K562 (cell line): ENCODE data around the gene AIF1L.

Experiments used
- CTCF ChIP-seq, 3 experiments: IDR thresholded peaks in 2 of 3; conservative IDR thresholded peaks in 1 of 3; 2 replicates each; pipeline ENCODE4 v1.5.1; 2011 to 2012; ENCODE audit warnings: low read length in 3 of 3, mild to moderate bottlenecking in 3 of 3, control low read depth in 2 of 3, improper control_type of control experiment in 1 of 3, inconsistent platforms in 1 of 3, low read depth in 1 of 3, mixed read lengths in 1 of 3, moderate library complexity in 1 of 3; ENCODE audit not compliant: insufficient read depth in 2 of 3
- NR2C2 ChIP-seq, 2 experiments: fragments of 200-800 bp in 1 of 2; sonication (Bioruptor generic) in 1 of 2; sonication (generic) in 1 of 2; formaldehyde crosslinking in 1 of 2; IDR thresholded peaks; 2 replicates each; pipeline versions ENCODE4 v1.6.1 to v1.8.0; 2016 to 2022; ENCODE audit warnings: mild to moderate bottlenecking in 1 of 2, missing compliant biosample characterization in 1 of 2, missing genetic modification characterization in 1 of 2, missing genetic modification reagents in 1 of 2
- POLR2A ChIP-seq: fragments of 450-650 bp; conservative IDR thresholded peaks from 2 replicates; pipeline ENCODE4 v1.6.1; 2016
- TF ChIP-seq, protein P1 (sequence below), 2 experiments: fragments of 450-650 bp; formaldehyde crosslinking in 1 of 2; IDR thresholded peaks; 2 replicates each; pipeline versions ENCODE4 v1.4.0 to v1.6.1; 2014 to 2020; ENCODE audit warnings: mild to moderate bottlenecking in 2 of 2, borderline replicate concordance in 1 of 2, low read depth in 1 of 2

GRCh38 chr9:131119600-131119999 lies 23.3 kb downstream of the AIF1L start:
- no peak for TF ChIP-seq CTCF (IDR thresholded peaks at IDR 0.05 in 2 of 3, conservative IDR thresholded peaks at IDR 0.05 in 1 of 3; ENCODE audit: insufficient read depth in 2 of 3, low read depth in 1 of 3, low read length in 3 of 3)
- TF ChIP-seq NR2C2 (CRISPR knock-in tag; IDR thresholded peaks at IDR 0.05): no peak
- no peak for TF ChIP-seq NR2C2 (tag; IDR thresholded peaks at IDR 0.05)
- no peak for TF ChIP-seq POLR2A
- TF ChIP-seq, protein P1, sequence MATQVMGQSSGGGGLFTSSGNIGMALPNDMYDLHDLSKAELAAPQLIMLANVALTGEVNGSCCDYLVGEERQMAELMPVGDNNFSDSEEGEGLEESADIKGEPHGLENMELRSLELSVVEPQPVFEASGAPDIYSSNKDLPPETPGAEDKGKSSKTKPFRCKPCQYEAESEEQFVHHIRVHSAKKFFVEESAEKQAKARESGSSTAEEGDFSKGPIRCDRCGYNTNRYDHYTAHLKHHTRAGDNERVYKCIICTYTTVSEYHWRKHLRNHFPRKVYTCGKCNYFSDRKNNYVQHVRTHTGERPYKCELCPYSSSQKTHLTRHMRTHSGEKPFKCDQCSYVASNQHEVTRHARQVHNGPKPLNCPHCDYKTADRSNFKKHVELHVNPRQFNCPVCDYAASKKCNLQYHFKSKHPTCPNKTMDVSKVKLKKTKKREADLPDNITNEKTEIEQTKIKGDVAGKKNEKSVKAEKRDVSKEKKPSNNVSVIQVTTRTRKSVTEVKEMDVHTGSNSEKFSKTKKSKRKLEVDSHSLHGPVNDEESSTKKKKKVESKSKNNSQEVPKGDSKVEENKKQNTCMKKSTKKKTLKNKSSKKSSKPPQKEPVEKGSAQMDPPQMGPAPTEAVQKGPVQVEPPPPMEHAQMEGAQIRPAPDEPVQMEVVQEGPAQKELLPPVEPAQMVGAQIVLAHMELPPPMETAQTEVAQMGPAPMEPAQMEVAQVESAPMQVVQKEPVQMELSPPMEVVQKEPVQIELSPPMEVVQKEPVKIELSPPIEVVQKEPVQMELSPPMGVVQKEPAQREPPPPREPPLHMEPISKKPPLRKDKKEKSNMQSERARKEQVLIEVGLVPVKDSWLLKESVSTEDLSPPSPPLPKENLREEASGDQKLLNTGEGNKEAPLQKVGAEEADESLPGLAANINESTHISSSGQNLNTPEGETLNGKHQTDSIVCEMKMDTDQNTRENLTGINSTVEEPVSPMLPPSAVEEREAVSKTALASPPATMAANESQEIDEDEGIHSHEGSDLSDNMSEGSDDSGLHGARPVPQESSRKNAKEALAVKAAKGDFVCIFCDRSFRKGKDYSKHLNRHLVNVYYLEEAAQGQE (IDR thresholded peaks at IDR 0.05; ENCODE audit: borderline replicate concordance): no peak
- TF ChIP-seq, protein P1 (CRISPR knock-in tag; IDR thresholded peaks at IDR 0.05; ENCODE audit: low read depth): no peak
